SK-N-MC (cell line): ENCODE measurements around the gene BRCA2.

ENCODE experiments used
- EZH2 ChIP-seq: fragments of 200-600 bp; sonication (generic); IDR thresholded peaks from one replicate; pipeline ENCODE4 v1.6.1; 2017; ENCODE audit warnings: antibody characterized with exemption
- POLR2AphosphoS5 ChIP-seq: IDR thresholded peaks from 2 replicates; pipeline ENCODE4 v1.6.1; 2012; ENCODE audit warnings: mild to moderate bottlenecking, low read depth, low read length, borderline replicate concordance

- no peak for TF ChIP-seq POLR2AphosphoS5
- no peak for TF ChIP-seq EZH2
Measured at GRCh38 chr13:32311188-32311897, 4.0 kb upstream of the BRCA2 start.
